H1 (cell line): ENCODE measurements around the gene INTS2.
"Not testable (repeated sequence)": the region's sequence is repeated elsewhere in the genome, so short reads cannot be mapped to it uniquely, and the experiment has no call there.

Experiments
- ATF2 ChIP-seq: IDR thresholded peaks from 2 replicates; pipeline ENCODE4 v1.6.1; 2012; ENCODE audit warnings: low read length, inconsistent platforms
- CTCF ChIP-seq, 3 experiments: IDR thresholded peaks; 1 replicate in 2 of 3; 2 replicates in 1 of 3; pipeline versions ENCODE4 v1.5.1 to v1.6.1; 2011; ENCODE audit warnings: low read length in 3 of 3, mild to moderate bottlenecking in 3 of 3, inconsistent platforms in 2 of 3, low read depth in 1 of 3, moderate library complexity in 1 of 3; ENCODE audit not compliant: insufficient read depth in 1 of 3; ENCODE audit errors: control extremely low read depth in 1 of 3
- EP300 ChIP-seq, 2 experiments: IDR thresholded peaks; 1 replicate in 1 of 2; 2 replicates in 1 of 2; pipeline ENCODE4 v1.6.1; 2011 to 2012; ENCODE audit warnings: low read depth in 2 of 2, low read length in 2 of 2, mild to moderate bottlenecking in 2 of 2, borderline replicate concordance in 1 of 2, inconsistent platforms in 1 of 2, moderate library complexity in 1 of 2
- EZH2 ChIP-seq: fragments of 200-600 bp; sonication (generic); IDR thresholded peaks from 2 replicates; pipeline ENCODE4 v1.7.1; 2012; ENCODE audit warnings: low read depth, mild to moderate bottlenecking, moderate library complexity, low read length, inconsistent platforms; ENCODE audit not compliant: severe bottlenecking
- JUND ChIP-seq: IDR thresholded peaks from 2 replicates; pipeline ENCODE4 v1.6.1; 2011; ENCODE audit warnings: mild to moderate bottlenecking, improper control_type of control experiment, low read length
- KDM5A ChIP-seq: fragments of 200-600 bp; IDR thresholded peaks from 2 replicates; pipeline ENCODE4 v1.7.1; 2012; ENCODE audit warnings: mild to moderate bottlenecking, low read length, inconsistent platforms, mixed read lengths
- POLR2AphosphoS5 ChIP-seq: IDR thresholded peaks from 2 replicates; pipeline ENCODE4 v1.6.1; 2011; ENCODE audit warnings: low read depth, low read length
- RAD21 ChIP-seq, 2 experiments: IDR thresholded peaks in 1 of 2; conservative IDR thresholded peaks in 1 of 2; 2 replicates each; pipeline ENCODE4 v1.6.1; 2011; ENCODE audit warnings: low read depth in 2 of 2, low read length in 2 of 2, improper control_type of control experiment in 1 of 2, inconsistent platforms in 1 of 2, mild to moderate bottlenecking in 1 of 2, moderate library complexity in 1 of 2
- SAP30 ChIP-seq: fragments of 300-600 bp; sonication (generic); IDR thresholded peaks from 2 replicates; pipeline ENCODE4 v1.7.1; 2012; ENCODE audit warnings: low read length, moderate library complexity, mild to moderate bottlenecking, inconsistent platforms; ENCODE audit not compliant: insufficient read depth, insufficient replicate concordance
- SIX5 ChIP-seq: IDR thresholded peaks from 2 replicates; pipeline ENCODE4 v1.6.1; 2011; ENCODE audit warnings: mild to moderate bottlenecking, low read depth, low read length
- SUZ12 ChIP-seq: fragments of 200-600 bp; sonication (generic); IDR thresholded peaks from 2 replicates; pipeline ENCODE4 v1.6.1; 2012; ENCODE audit warnings: mild to moderate bottlenecking, inconsistent platforms, low read length, moderate library complexity, mixed read lengths
- TEAD4 ChIP-seq: IDR thresholded peaks from 2 replicates; pipeline ENCODE4 v1.6.1; 2012; ENCODE audit warnings: low read depth, low read length, inconsistent platforms, mixed read lengths
- YY1 ChIP-seq: IDR thresholded peaks from 2 replicates; pipeline ENCODE4 v1.6.1; 2011; ENCODE audit warnings: low read depth, mild to moderate bottlenecking, low read length
- TF ChIP-seq, protein P1 (sequence below): IDR thresholded peaks from 2 replicates; pipeline ENCODE4 v1.6.1; 2011; ENCODE audit warnings: low read depth, mild to moderate bottlenecking, low read length; ENCODE audit not compliant: insufficient read depth

- not testable (repeated sequence) for TF ChIP-seq CTCF (IDR thresholded peaks at IDR 0.05; ENCODE audit: control extremely low read depth in 1 of 3, insufficient read depth in 1 of 3, low read depth in 1 of 3, low read length in 3 of 3); EZH2; ATF2; KDM5A; POLR2AphosphoS5; SAP30; TEAD4; RAD21 (IDR thresholded peaks at IDR 0.05 in 1 of 2, conservative IDR thresholded peaks at IDR 0.05 in 1 of 2; ENCODE audit: low read depth in 2 of 2, low read length in 2 of 2); EP300 (IDR thresholded peaks at IDR 0.05; ENCODE audit: borderline replicate concordance in 1 of 2, low read depth in 2 of 2, low read length in 2 of 2); YY1; SIX5; JUND; SUZ12
- TF ChIP-seq, protein P1, sequence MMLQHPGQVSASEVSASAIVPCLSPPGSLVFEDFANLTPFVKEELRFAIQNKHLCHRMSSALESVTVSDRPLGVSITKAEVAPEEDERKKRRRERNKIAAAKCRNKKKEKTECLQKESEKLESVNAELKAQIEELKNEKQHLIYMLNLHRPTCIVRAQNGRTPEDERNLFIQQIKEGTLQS = not testable (repeated sequence)
Observed at GRCh38 chr17:61826866-61827265, 100.9 kb downstream of the INTS2 start.
